Measurements from ENCODE around the gene ARHGAP26. TPM values are rescaled to one million over a fixed set of nuclear protein-coding genes. Genes with fewer than 3 reads are reported as not detected.

The ARHGAP26 gene
- total and polyA plus RNA-seq, 4 donors: 1.8 to 16.7 (median 4.1) TPM

GRCh38 chr5:143026380-143026779, 256.2 kb downstream of the ARHGAP26 start:
- no peak overlapping the region for H3K9ac ChIP-seq (ENCODE audit: low read depth in 1 of 2, low read length in 2 of 2)
- TF ChIP-seq GABPA (IDR thresholded peaks at IDR 0.05 in 1 of 2, conservative IDR thresholded peaks at IDR 0.05 in 1 of 2): no peak
- TF ChIP-seq RAD21 (IDR thresholded peaks at IDR 0.05): no peak
- no peak for TF ChIP-seq HNF4A (conservative IDR thresholded peaks at IDR 0.05)
- TF ChIP-seq FOXA1 (IDR thresholded peaks at IDR 0.05): no peak
- TF ChIP-seq ZBTB33 (IDR thresholded peaks at IDR 0.05): no peak
- TF ChIP-seq REST (IDR thresholded peaks at IDR 0.05): no peak
- no peak for DNase-seq (ENCODE audit: low spot score)
- peaks cover 0 to 3% (median 0%) of the 10 kb centered on the region in 4 donors for H3K4me1 ChIP-seq (ENCODE audit: control insufficient read depth in 4 of 4, insufficient read depth in 4 of 4, low read length in 3 of 4)
- H3K9me3 ChIP-seq (ENCODE audit: control insufficient read depth in 4 of 4, low read length in 3 of 4): no peaks in the 10 kb centered on the region
- 94% methylated on average over 3 of the region's 3 CpGs for WGBS
- H3K36me3 ChIP-seq (ENCODE audit: control insufficient read depth in 4 of 4, insufficient read depth in 3 of 4, low read depth in 1 of 4, low read length in 3 of 4): no peaks in the 10 kb centered on the region
- no peak overlapping the region for H3K4me3 ChIP-seq (ENCODE audit: low read depth in 1 of 3, low read length in 3 of 3)
- H3K27ac ChIP-seq (ENCODE audit: low read depth in 1 of 2, low read length in 2 of 2): no peak overlapping the region
- H3K27me3 ChIP-seq (ENCODE audit: control insufficient read depth in 4 of 4, insufficient read depth in 4 of 4, low read length in 3 of 4): no peaks in the 10 kb centered on the region

- WGBS: 93% methylated on average over 4 of the region's 4 CpGs
- Histone ChIP-seq H3K27me3 (ENCODE audit: control insufficient read depth in 4 of 4, insufficient read depth in 4 of 4, low read length in 3 of 4) (no peaks in the 10 kb centered on the region), H3K4me1 (ENCODE audit: control insufficient read depth in 4 of 4, insufficient read depth in 4 of 4, low read length in 3 of 4) (no peaks in the 10 kb centered on the region), H3K9ac (ENCODE audit: low read depth in 1 of 2, low read length in 2 of 2) (no peak overlapping the region), H3K36me3 (ENCODE audit: control insufficient read depth in 4 of 4, insufficient read depth in 3 of 4, low read depth in 1 of 4, low read length in 3 of 4) (no peaks in the 10 kb centered on the region), H3K4me3 (ENCODE audit: low read depth in 1 of 3, low read length in 3 of 3) (no peak overlapping the region), H3K27ac (ENCODE audit: low read depth in 1 of 2, low read length in 2 of 2) (no peak overlapping the region), H3K9me3 (ENCODE audit: control insufficient read depth in 4 of 4, low read length in 3 of 4) (no peaks in the 10 kb centered on the region)
- DNase-seq (ENCODE audit: low spot score): no peak
- TF ChIP-seq RXRA (IDR thresholded peaks at IDR 0.05): no peak
- TF ChIP-seq GABPA (IDR thresholded peaks at IDR 0.05 in 1 of 2, conservative IDR thresholded peaks at IDR 0.05 in 1 of 2): no peak
- TF ChIP-seq SP1 (IDR thresholded peaks at IDR 0.05): no peak
- no peak for TF ChIP-seq HNF4A (conservative IDR thresholded peaks at IDR 0.05)
- TF ChIP-seq ZBTB33 (IDR thresholded peaks at IDR 0.05): no peak
- TF ChIP-seq YY1 (IDR thresholded peaks at IDR 0.05): no peak
- TF ChIP-seq REST (IDR thresholded peaks at IDR 0.05): no peak
- no peak for TF ChIP-seq HNF4G (IDR thresholded peaks at IDR 0.05)
- TF ChIP-seq RAD21 (IDR thresholded peaks at IDR 0.05): no peak
- no peak for TF ChIP-seq EGR1 (IDR thresholded peaks at IDR 0.05; ENCODE audit: low read depth in 2 of 2)
These were observed 259.1 kb downstream of the ARHGAP26 start for GRCh38 chr5:143029293-143029692.

Measured in liver (tissue), 9 donors.